Activated T-helper 2 cell treated with anti-CD3 and anti-CD28 coated beads, Interferon-gamma antibody, Interleukin-2, Interleukin-4, amounts not matched to agents 10 μg/mL and 5 μg/mL and 100 μg/mL, durations not matched to agents 14 hours and 24 hours and 36 hours (primary cell): ENCODE measurements around the gene PLEKHA1. TPM values are rescaled to one million over a fixed set of nuclear protein-coding genes. Genes with fewer than 3 reads are reported as not detected.

Experiments used
- DNase-seq: peaks from one replicate; pipeline ENCODE4 v3.0.0; 2021; ENCODE audit warnings: low spot score
- H3K27ac Mint-ChIP-seq: one replicate; pipeline ENCODE4 v1.8.0; 2021; ENCODE audit warnings: mixed read lengths
- H3K27me3 Mint-ChIP-seq: one replicate; pipeline ENCODE4 v1.8.0; 2021; ENCODE audit warnings: low read depth, mixed read lengths
- H3K36me3 Mint-ChIP-seq: one replicate; pipeline ENCODE4 v1.8.0; 2021; ENCODE audit warnings: low read depth, mixed read lengths
- H3K4me1 Mint-ChIP-seq: one replicate; pipeline ENCODE4 v1.8.0; 2021; ENCODE audit warnings: low read depth, mixed read lengths
- H3K4me3 Mint-ChIP-seq: one replicate; pipeline ENCODE4 v1.8.0; 2021; ENCODE audit warnings: low read depth, mild to moderate bottlenecking, moderate library complexity, mixed read lengths
- H3K9me3 Mint-ChIP-seq: one replicate; pipeline ENCODE4 v1.8.0; 2021; ENCODE audit warnings: mixed read lengths
- intact Hi-C: fragments of 100-400 bp; cut with micrococcal nuclease; formaldehyde crosslinking; loops from one replicate; pipeline ENCODE4 v1.15.1; 2023
- total RNA-seq: library from RNA; stranded (reverse); gene quantifications from 2 replicates; pipeline ENCODE4 v1.2.3, GENCODE V29; 2022

PLEKHA1 gene
- total RNA-seq, 1 donor from 2014 or later = 4.5 TPM

DNA sequence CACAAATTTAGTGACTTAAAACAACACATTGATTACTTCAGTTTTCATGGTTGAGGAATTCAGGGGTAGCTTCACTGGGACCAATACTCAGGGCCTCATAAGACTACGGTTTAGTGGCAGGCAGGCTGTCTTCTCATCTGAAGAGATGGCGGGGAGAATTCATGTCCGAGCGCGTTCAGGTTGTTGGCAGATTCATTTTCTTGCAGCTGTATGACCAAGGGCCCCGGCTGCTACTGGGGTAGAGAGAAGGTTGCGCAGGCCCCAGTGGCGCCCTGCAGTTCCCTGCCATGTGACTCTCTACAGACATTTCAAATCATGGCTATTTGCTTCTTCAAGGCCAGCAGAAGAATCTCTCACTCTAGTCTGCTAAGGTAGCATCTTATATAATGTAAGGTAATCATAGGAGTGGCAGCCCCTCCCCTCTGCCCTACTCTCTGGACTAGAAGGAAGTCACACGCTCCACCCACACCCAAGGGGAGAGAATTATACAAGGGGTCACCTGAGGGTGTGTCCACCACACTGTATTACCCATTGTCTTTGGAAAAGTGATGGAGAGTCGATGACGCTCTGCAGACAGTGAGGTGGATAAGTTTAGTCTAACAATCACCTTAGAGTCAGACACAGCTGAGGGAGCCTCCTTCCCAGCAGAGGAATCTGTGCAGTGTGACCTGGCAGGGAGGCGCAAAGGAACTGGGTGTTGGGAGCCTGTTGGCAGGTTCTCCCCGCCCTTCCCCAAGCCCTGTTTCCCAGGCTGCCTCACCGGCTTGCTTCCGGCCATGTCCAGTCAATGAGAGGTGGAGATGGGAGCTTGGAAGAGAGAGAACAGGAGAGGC lies 35.7 kb upstream of the PLEKHA1 start:
- intact Hi-C loops = no loop called here
- Mint-ChIP-seq H3K36me3 (no peaks in the 10 kb centered on the region), H3K9me3 (no peaks in the 10 kb centered on the region), H3K4me3 (no peak overlapping the region), H3K4me1 (peaks cover 1% of the 10 kb centered on the region), H3K27ac (no peak overlapping the region), H3K27me3 (peaks cover 2% of the 10 kb centered on the region)
- no peak for DNase-seq

GRCh38 chr10:122341141-122341810 lies 33.2 kb upstream of the PLEKHA1 start:
- Mint-ChIP-seq H3K36me3 (no peaks in the 10 kb centered on the region), H3K9me3 (no peaks in the 10 kb centered on the region), H3K27me3 (peaks cover 7% of the 10 kb centered on the region), H3K4me3 (no peak overlapping the region), H3K27ac (no peak overlapping the region), H3K4me1 (peaks cover 5% of the 10 kb centered on the region)
- intact Hi-C loops = no loop called here
- no peak for DNase-seq

GRCh38 chr10:122342293-122343134 lies 32.0 kb upstream of the PLEKHA1 start:
- intact Hi-C loops = loop anchor here (1.0 to 2.0 kb wide), 2 partner anchors 44 to 93 kb away; no protein-coding TSS in a partner anchor
- Mint-ChIP-seq H3K9me3 (no peaks in the 10 kb centered on the region), H3K4me3 (no peak overlapping the region), H3K27me3 (peaks cover 5% of the 10 kb centered on the region), H3K36me3 (no peaks in the 10 kb centered on the region), H3K27ac (no peak overlapping the region), H3K4me1 (peaks cover 5% of the 10 kb centered on the region)
- DNase-seq = no peak

DNA sequence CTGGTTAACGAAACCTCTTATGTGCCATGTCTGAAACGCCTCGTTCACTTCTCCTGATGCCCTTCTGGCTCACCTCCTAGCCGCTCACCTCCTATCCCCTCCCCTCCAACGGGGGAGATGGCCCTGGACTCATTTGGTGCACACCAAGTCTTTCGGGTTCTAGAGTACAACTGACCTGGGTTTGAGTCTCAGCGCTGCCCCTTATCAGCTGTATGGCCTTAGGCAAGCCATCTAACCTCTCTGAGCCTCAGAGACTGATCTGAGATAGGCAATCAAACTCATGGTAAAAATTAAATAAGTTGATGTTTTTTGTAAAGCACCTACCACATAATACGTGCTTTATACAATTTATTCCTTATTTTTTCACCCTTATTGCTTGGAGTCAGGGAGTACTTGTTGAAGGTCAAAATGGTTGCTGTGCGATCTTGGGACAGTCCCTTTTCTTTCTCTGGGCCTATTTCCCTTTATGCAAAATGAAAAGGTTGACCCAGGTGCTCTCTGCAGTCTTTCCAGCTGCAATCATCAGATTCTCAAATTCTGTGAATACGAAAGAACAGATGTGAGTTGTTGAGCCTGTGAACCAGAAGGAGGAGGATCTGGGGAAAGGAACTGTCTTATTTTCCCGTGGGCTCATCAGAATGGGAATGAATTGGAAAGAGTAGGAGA lies 31.2 kb upstream of the PLEKHA1 start:
- intact Hi-C loops = loop anchor here (2.0 kb wide), 1 partner anchor 44 kb away; no protein-coding TSS in a partner anchor

DNA sequence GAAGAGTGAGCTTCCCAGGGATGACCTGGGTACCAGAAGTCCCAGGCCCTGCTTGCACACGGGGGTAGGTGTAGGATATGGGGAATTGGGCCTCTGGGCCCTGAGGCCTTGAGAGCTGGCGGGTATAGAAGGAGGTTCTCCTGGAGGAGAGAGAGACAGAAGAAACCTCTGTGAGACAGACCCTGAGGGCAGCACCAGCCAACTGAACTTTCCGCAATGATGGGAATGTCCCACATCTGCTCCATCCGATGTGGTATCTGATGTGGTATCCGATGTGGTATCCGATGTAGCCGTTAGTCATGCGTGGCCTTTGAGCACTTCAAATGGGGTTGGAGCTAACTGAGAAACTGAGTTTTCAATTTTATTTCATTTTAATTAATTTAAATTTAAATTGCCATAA lies 30.6 kb upstream of the PLEKHA1 start:
- no peak overlapping the region for H3K4me3 Mint-ChIP-seq
- no peak overlapping the region for H3K27ac Mint-ChIP-seq
- H3K4me1 Mint-ChIP-seq = peaks cover 5% of the 10 kb centered on the region
- no peaks in the 10 kb centered on the region for H3K36me3 Mint-ChIP-seq
- no peak for DNase-seq
- H3K9me3 Mint-ChIP-seq = no peaks in the 10 kb centered on the region
- intact Hi-C loops = loop anchor here (2.0 kb wide), 1 partner anchor 45 kb away; no protein-coding TSS in a partner anchor
- H3K27me3 Mint-ChIP-seq = peaks cover 5% of the 10 kb centered on the region

More for the DNA sequence above, 31.2 kb upstream of the PLEKHA1 start:
- Mint-ChIP-seq H3K36me3 (no peaks in the 10 kb centered on the region), H3K4me1 (peaks cover 5% of the 10 kb centered on the region), H3K27me3 (peaks cover 5% of the 10 kb centered on the region), H3K9me3 (no peaks in the 10 kb centered on the region), H3K4me3 (no peak overlapping the region), H3K27ac (no peak overlapping the region)
- DNase-seq = no peak

DNA sequence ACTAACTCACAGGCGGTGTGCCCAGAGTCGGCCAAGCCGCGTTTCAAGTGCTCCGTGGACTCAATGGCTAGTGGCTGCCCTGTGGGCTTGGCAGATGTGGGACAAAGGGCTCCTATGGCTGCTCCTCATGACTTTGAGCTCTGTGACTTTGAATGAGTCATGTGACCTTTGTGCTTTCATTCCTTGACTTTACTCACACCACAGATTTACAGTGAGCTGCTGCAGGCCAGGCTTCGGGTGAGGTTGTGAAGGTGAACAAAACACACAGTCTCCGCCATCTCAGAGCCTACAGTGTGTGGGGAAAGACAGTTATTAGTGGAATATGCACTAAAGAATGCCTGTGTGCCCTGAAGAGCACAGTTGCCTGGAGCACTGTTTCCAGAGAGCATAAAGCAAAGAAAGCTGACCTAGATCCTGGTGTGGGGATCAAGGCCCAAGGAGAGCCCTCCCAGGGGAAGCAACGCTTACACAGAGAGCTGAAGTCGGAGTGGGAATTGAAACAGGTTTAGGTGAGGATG lies 29.7 kb upstream of the PLEKHA1 start:
- intact Hi-C loops = no loop called here
- Mint-ChIP-seq H3K27ac (no peak overlapping the region), H3K4me3 (no peak overlapping the region), H3K4me1 (peaks cover 5% of the 10 kb centered on the region), H3K36me3 (no peaks in the 10 kb centered on the region), H3K27me3 (peaks cover 5% of the 10 kb centered on the region), H3K9me3 (no peaks in the 10 kb centered on the region)
- no peak for DNase-seq

- no peak for DNase-seq
- no peaks in the 10 kb centered on the region for H3K36me3 Mint-ChIP-seq
- H3K4me1 Mint-ChIP-seq = peaks cover 5% of the 10 kb centered on the region
- H3K9me3 Mint-ChIP-seq = no peaks in the 10 kb centered on the region
- intact Hi-C loops = no loop called here
- H3K4me3 Mint-ChIP-seq = no peak overlapping the region
- H3K27me3 Mint-ChIP-seq = peaks cover 6% of the 10 kb centered on the region
- H3K27ac Mint-ChIP-seq = no peak overlapping the region
These were observed 28.1 kb upstream of the PLEKHA1 start for GRCh38 chr10:122346326-122346950.

DNA sequence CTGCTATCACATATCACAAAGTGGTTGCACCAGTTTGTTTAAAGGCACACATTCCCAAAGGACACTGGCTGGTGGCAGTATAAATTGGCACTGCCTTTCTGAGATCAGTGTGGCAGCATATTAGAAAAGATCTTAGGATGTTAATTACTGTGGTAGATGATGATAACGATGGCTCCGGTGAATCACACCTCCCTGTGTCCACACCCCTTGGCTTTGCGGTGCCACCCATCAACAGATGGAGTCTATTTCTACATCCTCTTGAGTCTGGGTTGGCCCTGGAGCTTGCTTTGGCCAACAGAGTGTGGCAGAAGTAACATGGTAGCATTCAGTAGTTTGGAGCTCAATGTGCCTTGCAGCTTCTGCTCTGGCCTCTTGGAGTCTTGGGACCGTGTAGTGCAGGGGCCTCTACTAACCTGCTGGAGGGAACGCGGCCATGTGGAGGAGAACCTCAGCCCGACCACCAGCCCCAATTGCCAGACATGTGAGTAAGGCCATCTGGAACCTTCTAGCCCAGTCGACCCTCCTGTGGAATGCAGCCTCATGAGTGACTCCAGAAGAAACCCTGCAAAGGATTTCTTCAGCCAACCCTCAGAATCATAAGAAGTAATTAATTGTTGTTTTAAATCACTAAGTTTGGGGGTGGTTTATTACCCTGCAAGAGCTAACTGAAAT lies 27.2 kb upstream of the PLEKHA1 start:
- Mint-ChIP-seq H3K27me3 (peaks cover 8% of the 10 kb centered on the region), H3K9me3 (no peaks in the 10 kb centered on the region), H3K4me3 (no peak overlapping the region), H3K27ac (no peak overlapping the region), H3K4me1 (peaks cover 5% of the 10 kb centered on the region), H3K36me3 (no peaks in the 10 kb centered on the region)
- intact Hi-C loops = no loop called here
- no peak for DNase-seq

DNA sequence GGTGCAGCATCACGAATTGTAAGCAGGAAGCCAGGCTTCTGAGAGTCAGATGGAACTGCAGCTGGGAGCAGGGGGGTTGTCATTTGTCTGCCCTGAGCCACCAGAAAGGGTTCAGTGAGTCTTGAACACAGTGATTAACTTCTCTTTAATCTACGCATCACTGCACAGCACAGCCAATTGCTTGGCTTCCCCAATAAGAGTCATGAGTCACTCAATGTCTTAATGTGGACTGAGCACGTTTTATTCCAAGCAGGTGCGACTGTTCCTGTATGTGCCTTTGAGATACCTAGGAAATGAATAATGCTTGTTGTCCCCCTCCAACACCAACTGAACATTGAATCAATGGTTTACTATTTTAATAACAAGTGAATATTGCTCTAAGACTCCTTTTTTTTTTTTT lies 26.0 kb upstream of the PLEKHA1 start:
- no peak for DNase-seq
- no peaks in the 10 kb centered on the region for H3K9me3 Mint-ChIP-seq
- intact Hi-C loops = no loop called here
- no peak overlapping the region for H3K27ac Mint-ChIP-seq
- no peak overlapping the region for H3K4me3 Mint-ChIP-seq
- no peaks in the 10 kb centered on the region for H3K36me3 Mint-ChIP-seq
- peaks cover 3% of the 10 kb centered on the region for H3K4me1 Mint-ChIP-seq
- peaks cover 8% of the 10 kb centered on the region for H3K27me3 Mint-ChIP-seq

- H3K4me3 Mint-ChIP-seq = no peak overlapping the region
- peaks cover 3% of the 10 kb centered on the region for H3K4me1 Mint-ChIP-seq
- intact Hi-C loops = no loop called here
- DNase-seq = no peak
- H3K36me3 Mint-ChIP-seq = no peaks in the 10 kb centered on the region
- H3K27ac Mint-ChIP-seq = no peak overlapping the region
- peaks cover 12% of the 10 kb centered on the region for H3K27me3 Mint-ChIP-seq
- no peaks in the 10 kb centered on the region for H3K9me3 Mint-ChIP-seq
These were observed 25.6 kb upstream of the PLEKHA1 start for GRCh38 chr10:122348935-122349361.

DNA sequence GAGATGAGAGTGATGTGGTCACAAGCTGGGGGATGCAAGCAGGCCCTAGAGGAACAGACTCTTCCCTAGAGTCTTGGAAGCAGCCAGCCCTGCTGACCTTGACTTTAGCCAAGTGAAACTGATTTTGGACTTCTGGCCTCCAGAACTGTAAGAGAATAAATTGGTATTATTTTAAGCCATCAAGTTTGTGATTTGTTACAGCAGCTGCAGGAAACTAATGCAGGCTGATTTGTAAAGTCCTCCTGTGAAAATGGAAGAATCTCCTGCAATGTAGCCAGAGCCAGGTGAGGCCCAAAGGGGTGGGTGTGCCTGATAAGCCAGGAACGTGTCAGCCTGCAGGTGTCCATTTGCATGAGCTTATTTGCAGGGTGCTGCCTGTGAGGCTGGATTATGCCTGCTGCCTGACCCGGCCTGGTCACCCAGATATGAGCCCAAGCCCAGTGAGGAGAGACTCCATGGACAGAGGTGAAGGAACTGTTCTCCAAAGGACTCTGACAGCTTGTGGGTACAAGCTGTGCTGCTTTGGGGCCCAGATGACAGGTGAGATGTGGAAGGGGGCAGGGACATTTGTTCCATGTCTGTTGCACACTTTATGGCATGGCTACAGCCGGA lies 24.6 kb upstream of the PLEKHA1 start:
- no peak overlapping the region for H3K27ac Mint-ChIP-seq
- no peaks in the 10 kb centered on the region for H3K9me3 Mint-ChIP-seq
- no peaks in the 10 kb centered on the region for H3K36me3 Mint-ChIP-seq
- DNase-seq = no peak
- intact Hi-C loops = no loop called here
- peaks cover 2% of the 10 kb centered on the region for H3K4me1 Mint-ChIP-seq
- no peak overlapping the region for H3K4me3 Mint-ChIP-seq
- peaks cover 9% of the 10 kb centered on the region for H3K27me3 Mint-ChIP-seq
